K562 (cell line): Measurements from ENCODE around the gene GALNS. TPM values are rescaled to one million over a fixed set of nuclear protein-coding genes. Genes with fewer than 3 reads are reported as not detected.

Source experiments
- BRF1 ChIP-seq: IDR thresholded peaks from 3 replicates; pipeline ENCODE4 v1.6.1; 2011; ENCODE audit warnings: borderline replicate concordance, mild to moderate bottlenecking; ENCODE audit not compliant: insufficient read length; ENCODE audit errors: extremely low read depth
- CHD4 ChIP-seq: fragments of 200-600 bp; sonication (generic); IDR thresholded peaks from 3 replicates; pipeline ENCODE4 v1.6.1; 2012; ENCODE audit warnings: low read depth, mild to moderate bottlenecking, mixed read lengths, low read length, inconsistent platforms; ENCODE audit not compliant: insufficient read depth, insufficient replicate concordance, poor library complexity, severe bottlenecking
- ELF1 ChIP-seq: fragments of 200-800 bp; sonication (Bioruptor generic); IDR thresholded peaks from 2 replicates; pipeline ENCODE4 v1.6.1; 2016; ENCODE audit warnings: missing genetic modification characterization, missing compliant biosample characterization
- KDM4B ChIP-seq, 2 experiments: fragments of 450-650 bp in 1 of 2; sonication (generic) in 1 of 2; IDR thresholded peaks; 2 replicates each; pipeline ENCODE4 v1.6.1; 2016 to 2017; ENCODE audit warnings: borderline replicate concordance in 2 of 2, antibody characterized with exemption in 1 of 2, low read depth in 1 of 2, mild to moderate bottlenecking in 1 of 2
- MBD1 ChIP-seq: fragments of 250-450 bp; sonication (Bioruptor Pico); IDR thresholded peaks from 2 replicates; pipeline ENCODE4 v1.8.0; 2022; ENCODE audit warnings: inconsistent platforms
- MEIS2 ChIP-seq: fragments of 450-650 bp; IDR thresholded peaks from 2 replicates; pipeline ENCODE4 v1.6.1; 2014; ENCODE audit warnings: mild to moderate bottlenecking; ENCODE audit not compliant: partially characterized antibody
- PYGO2 ChIP-seq: fragments of 450-650 bp; IDR thresholded peaks from 2 replicates; pipeline ENCODE4 v1.6.1; 2016; ENCODE audit warnings: mild to moderate bottlenecking, missing genetic modification characterization, moderate library complexity, missing compliant biosample characterization
- SAFB ChIP-seq: fragments of 200-400 bp; formaldehyde crosslinking; IDR thresholded peaks from 2 replicates; pipeline ENCODE4 v1.6.1; 2017; ENCODE audit warnings: low read depth, low read length, borderline replicate concordance
- SMAD4 ChIP-seq: fragments of 250-450 bp; sonication (Bioruptor Pico); conservative IDR thresholded peaks from 2 replicates; pipeline ENCODE4 v1.8.0; 2021; ENCODE audit warnings: inconsistent platforms, mild to moderate bottlenecking, moderate library complexity
- SMARCC2 ChIP-seq: fragments of 450-650 bp; IDR thresholded peaks from 2 replicates; pipeline ENCODE4 v1.6.1; 2017; ENCODE audit warnings: antibody characterized with exemption, moderate library complexity, mild to moderate bottlenecking, low read depth
- SMARCE1 ChIP-seq: fragments of 450-650 bp; IDR thresholded peaks from 2 replicates; pipeline ENCODE4 v1.7.1; 2016; ENCODE audit warnings: mild to moderate bottlenecking
- TEAD2 ChIP-seq: fragments of 450-650 bp; IDR thresholded peaks from 2 replicates; pipeline ENCODE4 v1.6.1; 2016; ENCODE audit warnings: missing genetic modification characterization, control low read depth, missing compliant biosample characterization
- ZBTB33 ChIP-seq: sonication (generic); formaldehyde crosslinking; IDR thresholded peaks from 2 replicates; pipeline ENCODE4 v1.8.1; 2023; ENCODE audit warnings: mild to moderate bottlenecking, missing genetic modification reagents
- ZBTB34 ChIP-seq: fragments of 250-450 bp; sonication (Bioruptor Pico); IDR thresholded peaks from 2 replicates; pipeline ENCODE4 v1.8.0; 2021; ENCODE audit warnings: mild to moderate bottlenecking, moderate library complexity
- ZNF24 ChIP-seq: fragments of 450-650 bp; IDR thresholded peaks from 2 replicates; pipeline ENCODE4 v1.6.1; 2016
- ZNF253 ChIP-seq: fragments of 250-450 bp; sonication (Bioruptor Pico); conservative IDR thresholded peaks from 2 replicates; pipeline ENCODE4 v1.6.1; 2021; ENCODE audit warnings: mild to moderate bottlenecking
- ZNF644 ChIP-seq: fragments of 200-800 bp; sonication (Bioruptor generic); IDR thresholded peaks from 2 replicates; pipeline ENCODE4 v1.6.1; 2016; ENCODE audit warnings: low read depth, missing genetic modification characterization, missing compliant biosample characterization
- polyA plus RNA-seq, 8 experiments: library from polyadenylated mRNA; depleted of rRNA in 4 of 8; stranded (reverse) in 5 of 8; unstranded in 3 of 8; fragments of >200 nt; fragmentation: Nextera tagmentation in 2 of 8; fragmentation: Illumina TruSeq in 1 of 8; extraction: Ambion mirVana in 2 of 8; extraction: Trizol in 1 of 8; gene quantifications; 2 replicates each; pipeline versions ENCODE4 v1.2.1 to v1.2.3, GENCODE V29; 2011 to 2014; ENCODE audit warnings: inconsistent platforms in 1 of 8, missing spikeins in 1 of 8
- total RNA-seq, 7 experiments: library from RNA; depleted of rRNA in 6 of 7; stranded (reverse); fragments of >200 nt in 6 of 7; fragmentation: Illumina TruSeq in 2 of 7; extraction: Trizol in 2 of 7; gene quantifications; 2 replicates each; pipeline versions ENCODE4 v1.2.1 to v1.2.3, GENCODE V29; 2011 to 2021; ENCODE audit warnings: low replicate concordance in 1 of 7

Gene GALNS
- total and polyA plus RNA-seq, 9 of the 15 experiments (the other 6 are each of a cell fraction or from before 2014, with no cell fraction given) = 0.38 to 13.2 (median 4.3) TPM

GRCh38 chr16:88779406-88780141, 77.2 kb downstream of the GALNS start (continued):
- no peak for TF ChIP-seq MBD1 (CRISPR knock-in tag)
- TF ChIP-seq CHD4 = no peak
- peak; percentile 17; the same call in 1 of the 2 replicates for TF ChIP-seq SMARCE1
- TF ChIP-seq ZNF24 = no peak
- no peak for TF ChIP-seq MEIS2
- TF ChIP-seq BRF1 = no peak
- peak; percentile 14; the same call in 1 of the 2 replicates for TF ChIP-seq SAFB
- no peak for TF ChIP-seq SMAD4 (CRISPR knock-in tag)
- no peak for TF ChIP-seq ZNF644 (tag)
- TF ChIP-seq TEAD2 (tag) = no peak
- TF ChIP-seq ZBTB34 (CRISPR knock-in tag) = no peak
- no peak for TF ChIP-seq ZNF253 (CRISPR knock-in tag)
- no peak for TF ChIP-seq PYGO2
- no peak for TF ChIP-seq KDM4B (IDR thresholded peaks at IDR 0.05; ENCODE audit: borderline replicate concordance in 2 of 2, low read depth in 1 of 2)
- TF ChIP-seq ELF1 (tag) = no peak
- no peak for TF ChIP-seq ZBTB33 (CRISPR knock-in tag)
- no peak for TF ChIP-seq SMARCC2
